Measurements from ENCODE around the gene SLC7A4.
A peak's percentile ranks its signal among the peaks of the same experiment; 100 is the strongest.

DNA sequence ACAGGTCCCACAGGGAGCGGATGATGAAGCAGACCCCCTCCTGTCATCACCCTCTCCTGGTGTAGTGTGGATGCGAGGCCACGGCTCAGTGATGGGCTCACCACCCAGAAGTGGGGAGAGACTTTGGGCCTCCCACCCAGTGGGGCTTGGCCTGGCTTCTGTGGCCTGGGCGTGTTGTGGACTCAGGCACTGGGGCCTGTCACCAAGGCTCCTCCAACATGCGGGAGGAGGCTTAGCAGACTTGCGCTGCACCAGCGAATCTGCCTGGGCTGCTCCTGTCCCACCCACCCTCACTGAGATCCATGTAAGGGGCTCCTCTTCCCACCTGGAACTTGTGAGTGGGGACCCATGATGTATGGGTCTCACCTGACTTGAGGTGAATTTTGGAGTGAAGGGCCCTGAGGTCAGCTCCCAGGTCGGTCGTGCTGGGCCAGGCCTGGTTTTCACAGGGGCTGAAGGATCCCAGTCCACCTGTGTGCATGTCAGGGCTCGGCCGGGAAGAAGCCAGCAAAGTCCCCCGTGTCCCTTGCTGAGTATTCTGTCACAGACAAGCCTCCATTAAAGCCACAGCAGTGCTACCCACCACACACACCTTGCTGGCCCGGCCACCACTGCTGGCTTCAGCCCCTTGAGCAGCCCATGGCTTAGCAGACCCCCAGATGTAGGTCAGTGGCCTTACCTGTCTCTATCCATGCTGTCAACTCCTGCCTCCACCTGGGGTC is 34.7 kb downstream of the SLC7A4 start:
- no peak for TF ChIP-seq ATF7 (IDR thresholded peaks at IDR 0.05; ENCODE audit: low read depth)
- TF ChIP-seq EED (IDR thresholded peaks at IDR 0.05; ENCODE audit: low read depth), result no peak
- no peak for TF ChIP-seq SMC3 (IDR thresholded peaks at IDR 0.05; ENCODE audit: borderline replicate concordance, low read length)
- TF ChIP-seq, protein P1, sequence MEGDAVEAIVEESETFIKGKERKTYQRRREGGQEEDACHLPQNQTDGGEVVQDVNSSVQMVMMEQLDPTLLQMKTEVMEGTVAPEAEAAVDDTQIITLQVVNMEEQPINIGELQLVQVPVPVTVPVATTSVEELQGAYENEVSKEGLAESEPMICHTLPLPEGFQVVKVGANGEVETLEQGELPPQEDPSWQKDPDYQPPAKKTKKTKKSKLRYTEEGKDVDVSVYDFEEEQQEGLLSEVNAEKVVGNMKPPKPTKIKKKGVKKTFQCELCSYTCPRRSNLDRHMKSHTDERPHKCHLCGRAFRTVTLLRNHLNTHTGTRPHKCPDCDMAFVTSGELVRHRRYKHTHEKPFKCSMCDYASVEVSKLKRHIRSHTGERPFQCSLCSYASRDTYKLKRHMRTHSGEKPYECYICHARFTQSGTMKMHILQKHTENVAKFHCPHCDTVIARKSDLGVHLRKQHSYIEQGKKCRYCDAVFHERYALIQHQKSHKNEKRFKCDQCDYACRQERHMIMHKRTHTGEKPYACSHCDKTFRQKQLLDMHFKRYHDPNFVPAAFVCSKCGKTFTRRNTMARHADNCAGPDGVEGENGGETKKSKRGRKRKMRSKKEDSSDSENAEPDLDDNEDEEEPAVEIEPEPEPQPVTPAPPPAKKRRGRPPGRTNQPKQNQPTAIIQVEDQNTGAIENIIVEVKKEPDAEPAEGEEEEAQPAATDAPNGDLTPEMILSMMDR (IDR thresholded peaks at IDR 0.05 in 2 of 3, conservative IDR thresholded peaks at IDR 0.05 in 1 of 3; ENCODE audit: control insufficient read depth in 2 of 3, extremely low read depth in 1 of 3, insufficient read depth in 1 of 3, low read depth in 3 of 3, low read length in 3 of 3), result no peak
- TF ChIP-seq POLR2AphosphoS5 (IDR thresholded peaks at IDR 0.05; ENCODE audit: low read length), result no peak
- TF ChIP-seq, protein P2, sequence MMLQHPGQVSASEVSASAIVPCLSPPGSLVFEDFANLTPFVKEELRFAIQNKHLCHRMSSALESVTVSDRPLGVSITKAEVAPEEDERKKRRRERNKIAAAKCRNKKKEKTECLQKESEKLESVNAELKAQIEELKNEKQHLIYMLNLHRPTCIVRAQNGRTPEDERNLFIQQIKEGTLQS (IDR thresholded peaks at IDR 0.05; ENCODE audit: borderline replicate concordance, extremely low read depth, low read depth, low read length), result no peak
- TF ChIP-seq E2F8 (IDR thresholded peaks at IDR 0.05; ENCODE audit: low read depth, partially characterized antibody), result no peak
- TF ChIP-seq TCF12 (IDR thresholded peaks at IDR 0.05; ENCODE audit: low read depth, low read length), result no peak
- TF ChIP-seq NR2C2 (IDR thresholded peaks at IDR 0.05; ENCODE audit: borderline replicate concordance, control insufficient read depth, insufficient read length, low read depth), result no peak
- peak; percentile 47 for TF ChIP-seq POLR2A (IDR thresholded peaks at IDR 0.05; ENCODE audit: low read depth, low read length)
- TF ChIP-seq SUZ12 (IDR thresholded peaks at IDR 0.05; ENCODE audit: unreplicated experiment), result no peak
- no peak for TF ChIP-seq BRCA1 (IDR thresholded peaks at IDR 0.05; ENCODE audit: low read depth, low read length)
- TF ChIP-seq FOXK2 (IDR thresholded peaks at IDR 0.05), result no peak

Measured in GM12878 (cell line).